ACC112 (cell line): Measurements from ENCODE around the gene B9D2.

Experiments
- H2AFZ ChIP-seq: fragments of 200-600 bp; sonication (generic); one replicate; pipeline ENCODE4 v1.6.0; 2017; ENCODE audit warnings: antibody characterized with exemption, low read length; ENCODE audit not compliant: unreplicated experiment
- H3K27ac ChIP-seq: fragments of 200-600 bp; sonication (generic); 2 replicates; pipeline ENCODE4 v1.5.1; 2014; ENCODE audit warnings: low read depth, mild to moderate bottlenecking, antibody characterized with exemption, low read length, moderate library complexity
- H3K27me3 ChIP-seq: fragments of 200-600 bp; sonication (generic); 2 replicates; pipeline ENCODE4 v1.6.1; 2014; ENCODE audit warnings: mild to moderate bottlenecking, antibody characterized with exemption, low read length, moderate library complexity, mixed read lengths; ENCODE audit not compliant: insufficient read depth
- H3K36me3 ChIP-seq: fragments of 200-600 bp; sonication (generic); 2 replicates; pipeline ENCODE4 v1.6.1; 2016; ENCODE audit warnings: mild to moderate bottlenecking, antibody characterized with exemption, low read length, moderate library complexity, mixed read lengths; ENCODE audit not compliant: insufficient read depth
- H3K4me1 ChIP-seq: fragments of 200-600 bp; sonication (generic); one replicate; pipeline ENCODE4 v1.6.1; 2016; ENCODE audit warnings: low read length, mixed read lengths; ENCODE audit not compliant: insufficient read depth, unreplicated experiment, control insufficient read depth
- H3K4me3 ChIP-seq: fragments of 200-600 bp; sonication (generic); 2 replicates; pipeline ENCODE4 v1.5.1; 2014; ENCODE audit warnings: mild to moderate bottlenecking, low read depth, low read length
- H3K79me2 ChIP-seq: fragments of 200-600 bp; sonication (generic); one replicate; pipeline ENCODE4 v1.6.0; 2016; ENCODE audit warnings: low read length; ENCODE audit not compliant: control insufficient read depth, unreplicated experiment, insufficient read depth

B9D2 gene

GRCh38 chr19:41321600-41322270, 42.2 kb downstream of the B9D2 start:
- Histone ChIP-seq H2AFZ (no peak overlapping the region), H3K36me3 (peaks cover 6% of the 10 kb centered on the region; the same call in 1 of the 2 replicates), H3K27me3 (no peaks in the 10 kb centered on the region), H3K4me3 (no peak overlapping the region), H3K4me1 (peaks cover 50% of the 10 kb centered on the region), H3K27ac (peak overlapping the region; percentile 100), H3K79me2 (no peaks in the 10 kb centered on the region)

- Histone ChIP-seq H3K4me1 (peaks cover 47% of the 10 kb centered on the region), H3K27me3 (no peaks in the 10 kb centered on the region), H3K79me2 (no peaks in the 10 kb centered on the region), H3K27ac (peak overlapping the region; percentile 100; the same call in 1 of the 2 replicates), H3K4me3 (no peak overlapping the region), H2AFZ (no peak overlapping the region), H3K36me3 (peaks cover 8% of the 10 kb centered on the region; the same call in 1 of the 2 replicates)
These were observed 42.7 kb downstream of the B9D2 start for GRCh38 chr19:41321204-41321599.

GRCh38 chr19:41320568-41320967, 43.4 kb downstream of the B9D2 start:
- Histone ChIP-seq H3K36me3 (peaks cover 8% of the 10 kb centered on the region; the same call in 1 of the 2 replicates), H3K4me1 (peaks cover 41% of the 10 kb centered on the region), H2AFZ (no peak overlapping the region), H3K27ac (no peak overlapping the region), H3K4me3 (no peak overlapping the region), H3K79me2 (no peaks in the 10 kb centered on the region), H3K27me3 (no peaks in the 10 kb centered on the region)

GRCh38 chr19:41320185-41320518, 43.8 kb downstream of the B9D2 start:
- no peaks in the 10 kb centered on the region for H3K79me2 ChIP-seq
- H3K36me3 ChIP-seq: peaks cover 8% of the 10 kb centered on the region; the same call in 1 of the 2 replicates
- H3K4me3 ChIP-seq: no peak overlapping the region
- H3K27me3 ChIP-seq: no peaks in the 10 kb centered on the region
- H2AFZ ChIP-seq: no peak overlapping the region
- peaks cover 37% of the 10 kb centered on the region for H3K4me1 ChIP-seq
- no peak overlapping the region for H3K27ac ChIP-seq

- H3K27ac ChIP-seq: no peak overlapping the region
- peaks cover 32% of the 10 kb centered on the region for H3K4me1 ChIP-seq
- peaks cover 8% of the 10 kb centered on the region; the same call in 1 of the 2 replicates for H3K36me3 ChIP-seq
- no peak overlapping the region for H2AFZ ChIP-seq
- H3K4me3 ChIP-seq: no peak overlapping the region
- no peaks in the 10 kb centered on the region for H3K79me2 ChIP-seq
- H3K27me3 ChIP-seq: no peaks in the 10 kb centered on the region
These were observed 44.3 kb downstream of the B9D2 start for GRCh38 chr19:41319500-41320184.

GRCh38 chr19:41318696-41319499, 45.1 kb downstream of the B9D2 start:
- no peaks in the 10 kb centered on the region for H3K27me3 ChIP-seq
- H3K27ac ChIP-seq: no peak overlapping the region
- H3K4me1 ChIP-seq: peaks cover 24% of the 10 kb centered on the region
- H2AFZ ChIP-seq: no peak overlapping the region
- H3K79me2 ChIP-seq: no peaks in the 10 kb centered on the region
- no peak overlapping the region for H3K4me3 ChIP-seq
- H3K36me3 ChIP-seq: peaks cover 8% of the 10 kb centered on the region; the same call in 1 of the 2 replicates

- Histone ChIP-seq H2AFZ (no peak overlapping the region), H3K27me3 (no peaks in the 10 kb centered on the region), H3K4me1 (peaks cover 2% of the 10 kb centered on the region), H3K36me3 (peaks cover 8% of the 10 kb centered on the region; the same call in 1 of the 2 replicates), H3K27ac (no peak overlapping the region), H3K79me2 (peaks cover 7% of the 10 kb centered on the region), H3K4me3 (no peak overlapping the region)
These were observed 47.5 kb downstream of the B9D2 start for GRCh38 chr19:41316306-41316920.

GRCh38 chr19:41311613-41312012, 52.3 kb downstream of the B9D2 start:
- Histone ChIP-seq H3K36me3 (peaks cover under 1% of the 10 kb centered on the region; the same call in 1 of the 2 replicates), H3K27me3 (no peaks in the 10 kb centered on the region), H3K27ac (no peak overlapping the region), H3K79me2 (peaks cover 10% of the 10 kb centered on the region), H3K4me1 (peaks cover 14% of the 10 kb centered on the region), H2AFZ (no peak overlapping the region), H3K4me3 (no peak overlapping the region)

GRCh38 chr19:41311072-41311471, 52.9 kb downstream of the B9D2 start:
- H3K36me3 ChIP-seq: no peaks in the 10 kb centered on the region
- peak overlapping the region; percentile 95 for H3K4me3 ChIP-seq

More at GRCh38 chr19:41311072-41311471, 52.9 kb downstream of the B9D2 start:
- Histone ChIP-seq H3K4me1 (peaks cover 14% of the 10 kb centered on the region), H3K27ac (peak overlapping the region; percentile 90), H2AFZ (no peak overlapping the region), H3K79me2 (peaks cover 10% of the 10 kb centered on the region), H3K27me3 (no peaks in the 10 kb centered on the region)
